Suprapubic skin (tissue), 4 donors: ENCODE measurements around the gene GPC4. TPM values are rescaled to one million over a fixed set of nuclear protein-coding genes. Genes with fewer than 3 reads are reported as not detected.

Experiments used
- DNase-seq, 2 donors: peaks; one replicate each; pipeline ENCODE4 v3.0.0-alpha.2; 2019; ENCODE audit warnings: low spot score in 2 of 2
- H3K27ac ChIP-seq: fragments of 200-600 bp; sonication (generic); one replicate; pipeline ENCODE4 v1.5.1; 2019
- H3K27me3 ChIP-seq: fragments of 200-600 bp; sonication (generic); one replicate; pipeline ENCODE4 v1.5.1; 2019
- H3K36me3 ChIP-seq: fragments of 200-600 bp; sonication (generic); one replicate; pipeline ENCODE4 v1.5.1; 2019
- H3K4me1 ChIP-seq: fragments of 200-600 bp; sonication (generic); one replicate; pipeline ENCODE4 v1.5.1; 2019
- H3K4me3 ChIP-seq: fragments of 200-600 bp; sonication (generic); one replicate; pipeline ENCODE4 v1.5.1; 2019; ENCODE audit warnings: mild to moderate bottlenecking
- H3K9me3 ChIP-seq: fragments of 200-600 bp; sonication (generic); one replicate; pipeline ENCODE4 v1.5.1; 2019
- EP300 ChIP-seq: sonication (generic); formaldehyde crosslinking; IDR thresholded peaks from one replicate; pipeline ENCODE4 v1.6.1; 2017; ENCODE audit warnings: antibody characterized with exemption
- POLR2A ChIP-seq, 2 donors: fragments of 450-650 bp; IDR thresholded peaks; one replicate each; pipeline ENCODE4 v1.6.1; 2017; ENCODE audit warnings: antibody characterized with exemption in 2 of 2, mild to moderate bottlenecking in 2 of 2, moderate library complexity in 2 of 2
- POLR2AphosphoS5 ChIP-seq, 3 donors: sonication (generic); formaldehyde crosslinking; IDR thresholded peaks; one replicate each; pipeline ENCODE4 v1.6.1; 2017; ENCODE audit warnings: antibody characterized with exemption in 3 of 3
- WGBS: methylation state at CpG from one replicate; pipeline ENCODE4 v1.1.5; 2018; 5-methylcytosine and 5-hydroxymethylcytosine counted together
- total RNA-seq, 4 donors: library from RNA; depleted of rRNA; stranded (reverse); fragments of >200 nt; gene quantifications; one replicate each; pipeline ENCODE4 v1.1.0, GENCODE V29; 2016

Gene GPC4
- total RNA-seq, 4 donors from 2014 or later, result 2.3 to 4.1 (median 3.1) TPM

- DNase-seq, result no peak
These were observed 164.8 kb downstream of the GPC4 start for GRCh38 chrX:133250184-133251100.

More at GRCh38 chrX:133250184-133251100, 164.8 kb downstream of the GPC4 start:
- Histone ChIP-seq H3K27me3 (no peaks in the 10 kb centered on the region), H3K4me3 (no peak overlapping the region), H3K4me1 (no peaks in the 10 kb centered on the region), H3K27ac (no peak overlapping the region), H3K9me3 (no peaks in the 10 kb centered on the region), H3K36me3 (no peaks in the 10 kb centered on the region)
- TF ChIP-seq POLR2AphosphoS5 (IDR thresholded peaks at IDR 0.05) (no peak), POLR2A (IDR thresholded peaks at IDR 0.05) (no peak), EP300 (no peak)
- 75% methylated on average over 5 of the region's 5 CpGs for WGBS

Other genes starting within 250 kb of the GPC4 start
- not detected for gene TFDP3, start 197.1 kb downstream of the GPC4 start, total RNA-seq